ENCODE measurements around the gene OPCML.

DNA sequence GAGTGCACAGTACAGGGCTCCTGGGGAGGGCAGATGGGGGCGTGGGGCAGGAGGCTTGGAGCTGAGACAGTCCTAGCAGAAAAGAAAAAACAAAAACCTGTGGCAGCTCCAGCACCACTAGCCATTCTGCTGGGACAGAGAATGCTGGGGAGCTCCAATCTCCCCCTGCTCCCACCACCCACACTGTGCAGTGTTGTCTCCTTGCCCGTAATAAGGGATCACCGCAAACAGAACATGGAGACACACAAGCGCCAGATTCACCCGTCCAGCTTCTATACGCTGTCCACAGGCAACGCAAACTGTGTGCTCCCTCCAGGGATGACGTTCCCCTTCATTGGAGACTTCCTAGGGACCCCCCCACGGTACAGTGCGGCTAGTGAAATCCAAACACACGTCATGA, 31.4 kb downstream of the OPCML start:
- no peak for TF ChIP-seq POLR2AphosphoS5 (IDR thresholded peaks at IDR 0.05)
- no peak for TF ChIP-seq POLR2A (IDR thresholded peaks at IDR 0.05; ENCODE audit: low read depth)
- TF ChIP-seq, protein P1, sequence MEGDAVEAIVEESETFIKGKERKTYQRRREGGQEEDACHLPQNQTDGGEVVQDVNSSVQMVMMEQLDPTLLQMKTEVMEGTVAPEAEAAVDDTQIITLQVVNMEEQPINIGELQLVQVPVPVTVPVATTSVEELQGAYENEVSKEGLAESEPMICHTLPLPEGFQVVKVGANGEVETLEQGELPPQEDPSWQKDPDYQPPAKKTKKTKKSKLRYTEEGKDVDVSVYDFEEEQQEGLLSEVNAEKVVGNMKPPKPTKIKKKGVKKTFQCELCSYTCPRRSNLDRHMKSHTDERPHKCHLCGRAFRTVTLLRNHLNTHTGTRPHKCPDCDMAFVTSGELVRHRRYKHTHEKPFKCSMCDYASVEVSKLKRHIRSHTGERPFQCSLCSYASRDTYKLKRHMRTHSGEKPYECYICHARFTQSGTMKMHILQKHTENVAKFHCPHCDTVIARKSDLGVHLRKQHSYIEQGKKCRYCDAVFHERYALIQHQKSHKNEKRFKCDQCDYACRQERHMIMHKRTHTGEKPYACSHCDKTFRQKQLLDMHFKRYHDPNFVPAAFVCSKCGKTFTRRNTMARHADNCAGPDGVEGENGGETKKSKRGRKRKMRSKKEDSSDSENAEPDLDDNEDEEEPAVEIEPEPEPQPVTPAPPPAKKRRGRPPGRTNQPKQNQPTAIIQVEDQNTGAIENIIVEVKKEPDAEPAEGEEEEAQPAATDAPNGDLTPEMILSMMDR (IDR thresholded peaks at IDR 0.05) = no peak

Measured in esophagus muscularis mucosa (tissue), 3 donors.